ENCODE results near the gene ARHGAP12.

The ARHGAP12 gene

GRCh38 chr10:31792745-31793144 is 135.9 kb downstream of the ARHGAP12 start:
- DNase-seq (ENCODE audit: low read depth in 1 of 2, low spot score in 1 of 2), result no peak
- no peak for TF ChIP-seq GABPA (IDR thresholded peaks at IDR 0.05; ENCODE audit: low read depth)
- TF ChIP-seq POLR2AphosphoS5 (IDR thresholded peaks at IDR 0.05; ENCODE audit: low read depth), result no peak
- TF ChIP-seq REST (IDR thresholded peaks at IDR 0.05; ENCODE audit: insufficient replicate concordance, low read depth), result no peak
- no peak for TF ChIP-seq SPI1 (IDR thresholded peaks at IDR 0.05; ENCODE audit: borderline replicate concordance, low read depth)
- no peak for TF ChIP-seq CTCF (IDR thresholded peaks at IDR 0.05; ENCODE audit: insufficient read depth, low read length)
- no peak overlapping the region for H3K27ac ChIP-seq (replicated peaks)
- no peak overlapping the region for H3K4me3 ChIP-seq (replicated peaks; ENCODE audit: insufficient read depth, low read length)
- H3K27me3 ChIP-seq (ENCODE audit: insufficient read depth, poor library complexity, severe bottlenecking), result no peaks in the 10 kb centered on the region

GRCh38 chr10:31789555-31789954 is 139.1 kb downstream of the ARHGAP12 start:
- Histone ChIP-seq H3K27me3 (ENCODE audit: insufficient read depth, poor library complexity, severe bottlenecking) (no peaks in the 10 kb centered on the region), H3K4me3 (replicated peaks; ENCODE audit: insufficient read depth, low read length) (no peak overlapping the region), H3K27ac (replicated peaks) (no peak overlapping the region)
- no peak for DNase-seq (ENCODE audit: low read depth in 1 of 2, low spot score in 1 of 2)
- no peak for TF ChIP-seq CTCF (IDR thresholded peaks at IDR 0.05; ENCODE audit: insufficient read depth, low read length)
- no peak for TF ChIP-seq POLR2AphosphoS5 (IDR thresholded peaks at IDR 0.05; ENCODE audit: low read depth)
- TF ChIP-seq SPI1 (IDR thresholded peaks at IDR 0.05; ENCODE audit: borderline replicate concordance, low read depth), result no peak
- no peak for TF ChIP-seq GABPA (IDR thresholded peaks at IDR 0.05; ENCODE audit: low read depth)
- no peak for TF ChIP-seq REST (IDR thresholded peaks at IDR 0.05; ENCODE audit: insufficient replicate concordance, low read depth)

- Histone ChIP-seq H3K4me3 (replicated peaks; ENCODE audit: insufficient read depth, low read length) (no peak overlapping the region), H3K27ac (replicated peaks) (no peak overlapping the region), H3K27me3 (ENCODE audit: insufficient read depth, poor library complexity, severe bottlenecking) (no peaks in the 10 kb centered on the region)
- TF ChIP-seq SPI1 (IDR thresholded peaks at IDR 0.05; ENCODE audit: borderline replicate concordance, low read depth), result no peak
- TF ChIP-seq REST (IDR thresholded peaks at IDR 0.05; ENCODE audit: insufficient replicate concordance, low read depth), result no peak
- no peak for TF ChIP-seq GABPA (IDR thresholded peaks at IDR 0.05; ENCODE audit: low read depth)
- TF ChIP-seq CTCF (IDR thresholded peaks at IDR 0.05; ENCODE audit: insufficient read depth, low read length), result no peak
- no peak for TF ChIP-seq POLR2AphosphoS5 (IDR thresholded peaks at IDR 0.05; ENCODE audit: low read depth)
- DNase-seq (ENCODE audit: low read depth in 1 of 2, low spot score in 1 of 2), result no peak
These were observed 145.9 kb downstream of the ARHGAP12 start for GRCh38 chr10:31782701-31783100.
